Amniotic stem cell (primary cell): ENCODE data around the gene ITIH4.

ENCODE experiments used
- DNase-seq: peaks from one replicate; lab custom pipeline; 2025; lab: John Stamatoyannopoulos, UW

The ITIH4 gene

GRCh38 chr3:52848617-52849016 lies 18.1 kb upstream of the ITIH4 start:
- DNase-seq: peak; percentile 15

- no peak for DNase-seq
Measured at GRCh38 chr3:52847726-52848125, 17.3 kb upstream of the ITIH4 start.

- DNase-seq: no peak
Measured at GRCh38 chr3:52847241-52847640, 16.8 kb upstream of the ITIH4 start.

GRCh38 chr3:52846432-52846965 lies 16.0 kb upstream of the ITIH4 start:
- DNase-seq: no peak

GRCh38 chr3:52845691-52846431 lies 15.4 kb upstream of the ITIH4 start:
- DNase-seq: no peak

GRCh38 chr3:52845157-52845556 lies 14.7 kb upstream of the ITIH4 start:
- DNase-seq: no peak

GRCh38 chr3:52844290-52844975 lies 14.0 kb upstream of the ITIH4 start:
- DNase-seq: no peak

- no peak for DNase-seq
Measured at GRCh38 chr3:52843881-52844280, 13.4 kb upstream of the ITIH4 start.

GRCh38 chr3:52843108-52843865 lies 12.8 kb upstream of the ITIH4 start:
- no peak for DNase-seq

- no peak for DNase-seq
Measured at GRCh38 chr3:52842424-52842823, 12.0 kb upstream of the ITIH4 start.

GRCh38 chr3:52841981-52842340 lies 11.5 kb upstream of the ITIH4 start:
- no peak for DNase-seq

GRCh38 chr3:52841211-52841980 lies 10.9 kb upstream of the ITIH4 start:
- no peak for DNase-seq

GRCh38 chr3:52839892-52840545 lies 9.5 kb upstream of the ITIH4 start:
- DNase-seq: no peak

GRCh38 chr3:52839268-52839575 lies 8.8 kb upstream of the ITIH4 start:
- DNase-seq: no peak

- no peak for DNase-seq
Measured at GRCh38 chr3:52838561-52839267, 8.2 kb upstream of the ITIH4 start.

- DNase-seq: no peak
Measured at GRCh38 chr3:52836986-52837385, 6.5 kb upstream of the ITIH4 start.

- DNase-seq: no peak
Measured at GRCh38 chr3:52836471-52836845, 6.0 kb upstream of the ITIH4 start.

- DNase-seq: no peak
Measured at GRCh38 chr3:52835766-52836470, 5.4 kb upstream of the ITIH4 start.

- DNase-seq: no peak
Measured at GRCh38 chr3:52834871-52835501, 4.5 kb upstream of the ITIH4 start, which contains the start of gene MUSTN1. Gene MUSTN1 (minus strand): TSS chr3:52835019. CDS start chr3:52834948, 71 bp downstream.

GRCh38 chr3:52833202-52833601 lies 2.7 kb upstream of the ITIH4 start:
- DNase-seq: no peak
